Peyer's patch (tissue), 4 donors: Measurements from ENCODE around the gene SMURF1. TPM values are rescaled to one million over a fixed set of nuclear protein-coding genes. Genes with fewer than 3 reads are reported as not detected.

Experiments used
- DNase-seq, 3 donors: peaks; one replicate each; pipeline ENCODE4 v3.0.0-alpha.2; 2017 to 2019
- H3K27ac ChIP-seq, 4 donors: fragments of 200-600 bp; sonication (generic); one replicate each; pipeline ENCODE4 v1.5.1; 2016 to 2019
- H3K27me3 ChIP-seq, 2 donors: fragments of 200-600 bp; sonication (generic); one replicate each; pipeline ENCODE4 v1.5.1; 2019
- H3K36me3 ChIP-seq, 3 donors: fragments of 200-600 bp; sonication (generic); one replicate each; pipeline ENCODE4 v1.5.1; 2016 to 2019
- H3K4me1 ChIP-seq, 4 donors: fragments of 200-600 bp; sonication (generic); one replicate each; pipeline ENCODE4 v1.5.1; 2016 to 2019
- H3K4me3 ChIP-seq, 4 donors: fragments of 200-600 bp; sonication (generic); 1 replicate in 3 of 4; 2 replicates in 1 of 4; pipeline ENCODE4 v1.5.1; 2016 to 2019; ENCODE audit warnings: mild to moderate bottlenecking in 1 of 4
- H3K9me3 ChIP-seq, 4 donors: fragments of 200-600 bp; sonication (generic); one replicate each; pipeline ENCODE4 v1.5.1; 2016 to 2019; ENCODE audit warnings: mild to moderate bottlenecking in 1 of 4
- POLR2A ChIP-seq, 2 donors: fragments of 450-650 bp; IDR thresholded peaks; one replicate each; pipeline ENCODE4 v1.5.1; 2017; ENCODE audit warnings: antibody characterized with exemption in 2 of 2, mild to moderate bottlenecking in 2 of 2, moderate library complexity in 2 of 2
- total RNA-seq, 4 donors: library from RNA; depleted of rRNA; stranded (reverse); fragments of >200 nt; gene quantifications; one replicate each; pipeline ENCODE4 v1.1.0, GENCODE V29; 2016
- TF ChIP-seq, protein P1 (sequence below), 6 experiments: fragments of 450-650 bp in 4 of 6; fragments of 200-600 bp in 2 of 6; sonication (generic) in 1 of 6; IDR thresholded peaks; one replicate each; pipeline ENCODE4 v1.5.1; 2017 to 2019; ENCODE audit warnings: antibody characterized with exemption in 6 of 6, mild to moderate bottlenecking in 3 of 6, moderate library complexity in 1 of 6

The SMURF1 gene
- total RNA-seq, 4 donors from 2014 or later: 17.2 to 85.0 (median 43.0) TPM

DNA sequence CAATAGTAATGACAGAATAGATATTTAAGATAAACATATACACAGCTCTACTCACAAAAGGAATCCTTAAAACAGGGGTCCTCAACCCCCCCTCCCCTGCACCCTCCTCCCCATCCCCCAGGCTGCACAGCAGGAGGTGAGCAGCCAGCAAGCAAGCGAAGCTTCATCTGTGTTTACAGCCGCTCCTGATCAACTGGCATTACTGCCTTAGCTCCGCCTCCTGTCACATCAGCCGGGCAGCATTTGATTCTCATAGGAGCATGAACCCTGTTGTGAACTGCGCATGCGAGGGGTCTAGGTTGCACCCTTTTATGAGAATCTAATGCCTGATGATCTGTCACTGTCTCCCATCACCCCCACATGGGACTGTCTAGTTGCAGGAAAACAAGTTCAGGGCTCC is 65.5 kb downstream of the SMURF1 start:
- Histone ChIP-seq H3K4me3 (no peak overlapping the region), H3K27ac (no peak overlapping the region), H3K27me3 (no peaks in the 10 kb centered on the region), H3K4me1 (peaks cover 0 to 9% (median 0%) of the 10 kb centered on the region in 4 donors), H3K36me3 (no peaks in the 10 kb centered on the region), H3K9me3 (no peaks in the 10 kb centered on the region)
- TF ChIP-seq, protein P1, sequence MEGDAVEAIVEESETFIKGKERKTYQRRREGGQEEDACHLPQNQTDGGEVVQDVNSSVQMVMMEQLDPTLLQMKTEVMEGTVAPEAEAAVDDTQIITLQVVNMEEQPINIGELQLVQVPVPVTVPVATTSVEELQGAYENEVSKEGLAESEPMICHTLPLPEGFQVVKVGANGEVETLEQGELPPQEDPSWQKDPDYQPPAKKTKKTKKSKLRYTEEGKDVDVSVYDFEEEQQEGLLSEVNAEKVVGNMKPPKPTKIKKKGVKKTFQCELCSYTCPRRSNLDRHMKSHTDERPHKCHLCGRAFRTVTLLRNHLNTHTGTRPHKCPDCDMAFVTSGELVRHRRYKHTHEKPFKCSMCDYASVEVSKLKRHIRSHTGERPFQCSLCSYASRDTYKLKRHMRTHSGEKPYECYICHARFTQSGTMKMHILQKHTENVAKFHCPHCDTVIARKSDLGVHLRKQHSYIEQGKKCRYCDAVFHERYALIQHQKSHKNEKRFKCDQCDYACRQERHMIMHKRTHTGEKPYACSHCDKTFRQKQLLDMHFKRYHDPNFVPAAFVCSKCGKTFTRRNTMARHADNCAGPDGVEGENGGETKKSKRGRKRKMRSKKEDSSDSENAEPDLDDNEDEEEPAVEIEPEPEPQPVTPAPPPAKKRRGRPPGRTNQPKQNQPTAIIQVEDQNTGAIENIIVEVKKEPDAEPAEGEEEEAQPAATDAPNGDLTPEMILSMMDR (IDR thresholded peaks at IDR 0.05): no peak
- TF ChIP-seq POLR2A (IDR thresholded peaks at IDR 0.05): no peak
- no peak for DNase-seq

DNA sequence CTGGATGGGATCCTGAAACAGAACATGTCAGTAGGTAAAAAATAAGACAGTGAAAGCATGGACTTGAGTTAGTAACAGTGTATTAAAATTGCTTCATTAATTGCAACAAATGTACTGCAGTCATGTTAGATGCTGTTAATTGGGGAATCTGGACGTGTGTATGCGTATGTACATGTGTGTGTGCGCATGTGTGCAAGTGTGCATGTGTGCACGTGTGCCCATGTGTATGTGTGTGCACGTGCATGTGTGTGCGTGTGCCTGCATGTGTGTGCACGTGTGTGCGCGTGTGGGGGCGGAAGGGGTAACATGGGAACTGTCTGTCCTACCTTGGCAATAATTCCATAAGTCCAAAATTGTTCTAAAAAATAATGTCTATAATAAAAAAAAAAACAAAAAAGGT is 67.3 kb downstream of the SMURF1 start:
- Histone ChIP-seq H3K36me3 (no peaks in the 10 kb centered on the region), H3K4me3 (no peak overlapping the region), H3K27me3 (no peaks in the 10 kb centered on the region), H3K4me1 (peaks cover 0 to 9% (median 0%) of the 10 kb centered on the region in 4 donors), H3K27ac (no peak overlapping the region), H3K9me3 (no peaks in the 10 kb centered on the region)
- DNase-seq: no peak
- TF ChIP-seq, protein P1 (IDR thresholded peaks at IDR 0.05): no peak
- TF ChIP-seq POLR2A (IDR thresholded peaks at IDR 0.05): no peak

DNA sequence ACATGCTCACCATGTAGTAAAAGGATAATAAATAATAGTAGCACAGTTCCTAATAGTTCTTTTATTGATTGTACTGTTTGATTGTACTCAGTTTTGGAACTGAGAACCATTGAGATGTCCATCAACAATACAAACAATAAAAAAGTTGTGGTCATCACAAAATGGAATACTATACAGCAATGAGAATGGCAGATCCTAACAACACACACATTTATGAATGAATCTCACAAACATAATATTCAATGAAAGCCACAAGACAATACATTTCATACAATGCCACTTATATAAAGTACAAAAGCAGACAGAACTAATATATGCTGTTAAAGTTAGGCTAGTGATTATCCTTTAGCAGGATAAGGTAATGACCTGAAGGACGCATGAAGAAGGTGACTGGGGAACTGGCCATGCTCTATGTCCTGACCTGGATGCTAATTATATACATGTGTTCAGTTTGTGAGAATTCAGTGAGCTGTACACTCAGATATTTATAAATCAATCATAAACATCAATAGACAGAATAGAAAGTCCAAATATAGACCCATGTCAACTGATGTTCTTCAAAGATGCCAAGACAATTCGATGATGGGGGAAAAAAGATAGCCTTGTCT is 70.0 kb downstream of the SMURF1 start:
- no peak for DNase-seq
- Histone ChIP-seq H3K27ac (no peak overlapping the region), H3K4me1 (peaks cover 0 to 6% (median 0%) of the 10 kb centered on the region in 4 donors), H3K27me3 (no peaks in the 10 kb centered on the region), H3K4me3 (no peak overlapping the region), H3K36me3 (no peaks in the 10 kb centered on the region), H3K9me3 (no peaks in the 10 kb centered on the region)
- TF ChIP-seq POLR2A (IDR thresholded peaks at IDR 0.05): no peak
- TF ChIP-seq, protein P1 (IDR thresholded peaks at IDR 0.05): no peak

DNA sequence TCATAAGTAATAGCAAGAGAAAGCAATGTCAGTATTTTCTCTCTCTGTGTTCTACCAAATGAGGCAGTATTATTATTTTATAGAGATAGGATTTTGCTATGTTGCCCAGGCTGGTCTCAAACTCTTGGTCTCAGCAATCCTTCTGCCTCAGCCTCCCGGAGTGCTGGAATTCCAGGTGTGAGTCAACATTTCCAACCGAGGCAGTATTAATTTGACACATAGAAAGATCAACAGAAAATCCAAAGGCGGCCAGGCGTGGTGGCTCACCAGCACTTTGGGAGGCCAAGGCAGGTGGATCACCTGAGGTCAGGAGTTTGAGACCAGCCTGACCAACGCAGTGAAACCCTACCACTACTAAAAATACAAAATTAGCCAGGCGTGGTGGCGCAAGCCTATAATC is 71.8 kb downstream of the SMURF1 start:
- no peaks in the 10 kb centered on the region for H3K4me1 ChIP-seq
- H3K9me3 ChIP-seq: no peaks in the 10 kb centered on the region
- DNase-seq: no peak
- H3K27me3 ChIP-seq: no peaks in the 10 kb centered on the region
- no peak overlapping the region for H3K27ac ChIP-seq
- no peaks in the 10 kb centered on the region for H3K36me3 ChIP-seq
- TF ChIP-seq, protein P1 (IDR thresholded peaks at IDR 0.05): no peak
- TF ChIP-seq POLR2A (IDR thresholded peaks at IDR 0.05): no peak
- H3K4me3 ChIP-seq: no peak overlapping the region

DNA sequence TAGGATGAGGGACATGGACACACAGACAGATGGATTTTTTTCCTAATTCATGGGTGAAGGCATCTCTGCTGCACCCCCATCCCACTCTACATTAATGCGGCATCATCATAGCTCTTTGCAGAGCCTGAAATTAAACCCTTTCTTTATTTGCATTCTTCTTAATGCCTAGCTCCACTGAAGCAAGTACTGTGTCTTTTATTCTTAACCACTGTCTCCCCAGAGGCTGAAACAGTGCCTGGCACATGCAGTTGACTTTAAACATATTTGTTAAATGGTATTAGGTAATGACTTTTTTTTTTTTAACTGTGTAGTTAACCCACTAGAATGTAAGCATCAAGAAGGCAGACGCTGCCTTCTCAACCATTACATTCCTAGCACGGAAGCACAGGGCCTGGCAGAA is 73.5 kb downstream of the SMURF1 start:
- no peaks in the 10 kb centered on the region for H3K4me1 ChIP-seq
- DNase-seq: no peak

More for the DNA sequence above, 73.5 kb downstream of the SMURF1 start:
- Histone ChIP-seq H3K27me3 (no peaks in the 10 kb centered on the region), H3K27ac (no peak overlapping the region), H3K9me3 (no peaks in the 10 kb centered on the region), H3K36me3 (no peaks in the 10 kb centered on the region), H3K4me3 (no peak overlapping the region)
- TF ChIP-seq, protein P1 (IDR thresholded peaks at IDR 0.05): no peak
- TF ChIP-seq POLR2A (IDR thresholded peaks at IDR 0.05): no peak
